ENCODE data around the gene WWOX.

DNA sequence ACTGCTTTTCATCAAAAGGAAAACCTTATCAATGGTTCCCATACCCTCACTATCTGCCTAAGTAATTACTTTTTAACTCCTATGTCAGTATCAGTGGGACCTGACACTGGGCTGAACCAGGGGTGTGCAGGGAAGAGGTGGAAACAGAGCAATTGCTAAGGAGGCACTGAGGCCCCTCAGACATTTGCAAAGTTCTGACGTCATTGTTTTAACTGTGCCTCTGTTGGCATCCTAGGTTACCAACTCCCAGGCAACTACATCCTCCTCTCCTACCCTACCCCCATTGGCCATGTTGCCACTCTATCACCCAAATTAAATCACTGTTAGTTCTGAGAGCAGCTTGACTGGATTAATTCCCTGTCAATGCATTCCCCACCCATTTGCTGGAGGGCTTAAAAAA is 8.0 kb upstream of the WWOX start:
- TF ChIP-seq POLR2A (IDR thresholded peaks at IDR 0.05): no peak
- TF ChIP-seq, protein P1, sequence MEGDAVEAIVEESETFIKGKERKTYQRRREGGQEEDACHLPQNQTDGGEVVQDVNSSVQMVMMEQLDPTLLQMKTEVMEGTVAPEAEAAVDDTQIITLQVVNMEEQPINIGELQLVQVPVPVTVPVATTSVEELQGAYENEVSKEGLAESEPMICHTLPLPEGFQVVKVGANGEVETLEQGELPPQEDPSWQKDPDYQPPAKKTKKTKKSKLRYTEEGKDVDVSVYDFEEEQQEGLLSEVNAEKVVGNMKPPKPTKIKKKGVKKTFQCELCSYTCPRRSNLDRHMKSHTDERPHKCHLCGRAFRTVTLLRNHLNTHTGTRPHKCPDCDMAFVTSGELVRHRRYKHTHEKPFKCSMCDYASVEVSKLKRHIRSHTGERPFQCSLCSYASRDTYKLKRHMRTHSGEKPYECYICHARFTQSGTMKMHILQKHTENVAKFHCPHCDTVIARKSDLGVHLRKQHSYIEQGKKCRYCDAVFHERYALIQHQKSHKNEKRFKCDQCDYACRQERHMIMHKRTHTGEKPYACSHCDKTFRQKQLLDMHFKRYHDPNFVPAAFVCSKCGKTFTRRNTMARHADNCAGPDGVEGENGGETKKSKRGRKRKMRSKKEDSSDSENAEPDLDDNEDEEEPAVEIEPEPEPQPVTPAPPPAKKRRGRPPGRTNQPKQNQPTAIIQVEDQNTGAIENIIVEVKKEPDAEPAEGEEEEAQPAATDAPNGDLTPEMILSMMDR (IDR thresholded peaks at IDR 0.05): no peak
